Activated naive CD4-positive, alpha-beta T cell treated with anti-CD3 and anti-CD28 coated beads for 36 hours (primary cell): ENCODE data around the gene RMRP. TPM values are rescaled to one million over a fixed set of nuclear protein-coding genes. Genes with fewer than 3 reads are reported as not detected.
A peak's percentile ranks its signal among the peaks of the same experiment; 100 is the strongest.

Experiments used
- CTCF ChIA-PET: fragments of 350-600 bp; sonication (Branson Sonifier 250); formaldehyde crosslinking; loops from one replicate; lab custom pipeline; 2021; ENCODE audit warnings: antibody characterized with exemption; lab: Charles Lee
- DNase-seq: peaks from one replicate; pipeline ENCODE4 v3.0.0-alpha.2; 2020
- H3K27ac Mint-ChIP-seq: one replicate; pipeline ENCODE4 v1.8.0; 2021; ENCODE audit warnings: mild to moderate bottlenecking, mixed read lengths
- H3K27me3 Mint-ChIP-seq: one replicate; pipeline ENCODE4 v1.8.0; 2021; ENCODE audit warnings: low read depth, mixed read lengths
- H3K36me3 Mint-ChIP-seq: one replicate; pipeline ENCODE4 v1.8.0; 2021; ENCODE audit warnings: low read depth, mixed read lengths
- H3K4me1 Mint-ChIP-seq: one replicate; pipeline ENCODE4 v1.8.0; 2021; ENCODE audit warnings: low read depth, mixed read lengths
- H3K4me3 Mint-ChIP-seq: one replicate; pipeline ENCODE4 v1.8.0; 2021; ENCODE audit warnings: mild to moderate bottlenecking, moderate library complexity, mixed read lengths
- H3K9me3 Mint-ChIP-seq: one replicate; pipeline ENCODE4 v1.8.0; 2021; ENCODE audit warnings: mixed read lengths
- intact Hi-C: fragments of 100-400 bp; cut with micrococcal nuclease; formaldehyde crosslinking; loops from one replicate; pipeline ENCODE4 v1.15.1; 2023
- total RNA-seq, 2 experiments: library from RNA; stranded (reverse); gene quantifications; one replicate each; pipeline ENCODE4 v1.2.3, GENCODE V29; 2021

Gene RMRP
- total RNA-seq, 2 experiments from 2014 or later = 7,381 to 12,571 TPM

GRCh38 chr9:35662437-35662836 lies 4.6 kb upstream of the RMRP start:
- CTCF ChIA-PET = interaction anchor here (0.9 to 11.0 kb wide), 7 partner anchors 14 to 220 kb away, joined by 3 to 149 read pairs (median 6); partner anchors contain the start of genes CREB3, SIT1 and TLN1
- peaks cover 39% of the 10 kb centered on the region for H3K36me3 Mint-ChIP-seq
- no peak for DNase-seq
- H3K27ac Mint-ChIP-seq = peak overlapping the region; percentile 37
- H3K27me3 Mint-ChIP-seq = peaks cover 3% of the 10 kb centered on the region
- peak overlapping the region; percentile 82 for H3K4me3 Mint-ChIP-seq
- intact Hi-C loops = no loop called here
- peaks cover 1% of the 10 kb centered on the region for H3K9me3 Mint-ChIP-seq
- H3K4me1 Mint-ChIP-seq = peaks cover 65% of the 10 kb centered on the region

DNA sequence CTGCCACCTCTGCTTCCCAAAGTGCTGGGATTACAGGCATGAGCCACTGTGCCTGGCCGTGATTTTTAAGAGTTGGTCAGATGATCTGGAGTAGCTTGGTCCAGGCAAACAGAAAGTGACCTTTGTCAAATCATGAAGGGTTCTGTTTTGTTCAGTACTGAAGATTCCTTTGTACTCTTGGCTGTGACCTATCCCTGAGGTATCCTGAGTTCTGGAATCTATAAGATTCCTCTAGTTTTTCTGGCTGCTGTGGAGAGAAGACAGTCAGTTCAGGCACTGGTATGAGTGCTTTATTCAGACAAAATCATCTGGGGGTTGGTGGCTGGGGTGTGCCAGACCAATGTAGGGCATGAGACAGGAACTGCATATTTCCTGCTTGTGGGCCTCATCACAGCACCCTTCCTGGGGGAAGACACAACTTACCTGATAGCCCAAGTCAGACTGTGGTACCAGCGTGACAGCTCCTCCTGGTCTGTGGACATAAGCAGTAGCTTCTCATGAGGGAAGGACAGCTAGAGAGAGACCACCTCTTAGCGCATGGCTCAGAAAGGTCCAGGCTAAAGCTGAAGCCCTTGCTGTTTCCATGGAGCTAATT lies 4.0 kb upstream of the RMRP start:
- peaks cover 1% of the 10 kb centered on the region for H3K9me3 Mint-ChIP-seq
- CTCF ChIA-PET = interaction anchor here (0.9 to 11.0 kb wide), 13 partner anchors 8 to 221 kb away, joined by 3 to 149 read pairs (median 5); partner anchors contain the start of genes CREB3, SIT1 and TLN1
- peaks cover 3% of the 10 kb centered on the region for H3K27me3 Mint-ChIP-seq
- peak overlapping the region; percentile 37 for H3K27ac Mint-ChIP-seq
- H3K4me3 Mint-ChIP-seq = peak overlapping the region; percentile 82
- DNase-seq = no peak
- intact Hi-C loops = no loop called here
- H3K4me1 Mint-ChIP-seq = peaks cover 71% of the 10 kb centered on the region
- peaks cover 39% of the 10 kb centered on the region for H3K36me3 Mint-ChIP-seq

- peaks cover 3% of the 10 kb centered on the region for H3K27me3 Mint-ChIP-seq
- no peak for DNase-seq
- peak overlapping the region; percentile 22 for H3K27ac Mint-ChIP-seq
- peaks cover 1% of the 10 kb centered on the region for H3K9me3 Mint-ChIP-seq
- peaks cover 39% of the 10 kb centered on the region for H3K36me3 Mint-ChIP-seq
- peaks cover 74% of the 10 kb centered on the region for H3K4me1 Mint-ChIP-seq
- H3K4me3 Mint-ChIP-seq = no peak overlapping the region
- intact Hi-C loops = no loop called here
- CTCF ChIA-PET = interaction anchor here (0.6 to 11.0 kb wide), 12 partner anchors 9 to 242 kb away, joined by 4 to 149 read pairs (median 6); partner anchors contain the start of genes SIT1 and TLN1
Observed at GRCh38 chr9:35660966-35661415, 3.2 kb upstream of the RMRP start.

- H3K27me3 Mint-ChIP-seq = peaks cover 3% of the 10 kb centered on the region
- CTCF ChIA-PET = interaction anchor here (1.0 to 11.0 kb wide), 13 partner anchors 11 to 131 kb away, joined by 3 to 149 read pairs (median 6); partner anchors contain the start of genes GBA2, RGP1, SIT1 and TLN1
Observed at GRCh38 chr9:35659340-35659739, 1.5 kb upstream of the RMRP start.

GRCh38 chr9:35658968-35659220 lies 1.1 kb upstream of the RMRP start:
- peaks cover 39% of the 10 kb centered on the region for H3K36me3 Mint-ChIP-seq
- peak overlapping the region; percentile 94 for H3K27ac Mint-ChIP-seq
- CTCF ChIA-PET = interaction anchor here (0.7 to 11.0 kb wide), 20 partner anchors 11 to 164 kb away, joined by 3 to 149 read pairs (median 4); partner anchors contain the start of genes CREB3, GBA2, RGP1 and SIT1
- intact Hi-C loops = loop anchor here (1.0 to 10.0 kb wide), 3 partner anchors 29 to 826 kb away; no protein-coding TSS in a partner anchor
- peaks cover 1% of the 10 kb centered on the region for H3K9me3 Mint-ChIP-seq
- no peak for DNase-seq
- H3K27me3 Mint-ChIP-seq = peaks cover 3% of the 10 kb centered on the region
- peak overlapping the region; percentile 84 for H3K4me3 Mint-ChIP-seq
- peaks cover 72% of the 10 kb centered on the region for H3K4me1 Mint-ChIP-seq

More at GRCh38 chr9:35659340-35659739, 1.5 kb upstream of the RMRP start:
- no peak for DNase-seq
- intact Hi-C loops = loop anchor here (1.0 to 10.0 kb wide), 2 partner anchors 29 to 825 kb away; no protein-coding TSS in a partner anchor
- peaks cover 1% of the 10 kb centered on the region for H3K9me3 Mint-ChIP-seq
- H3K4me1 Mint-ChIP-seq = peaks cover 76% of the 10 kb centered on the region
- H3K36me3 Mint-ChIP-seq = peaks cover 39% of the 10 kb centered on the region
- no peak overlapping the region for H3K27ac Mint-ChIP-seq
- H3K4me3 Mint-ChIP-seq = peak overlapping the region; percentile 84

GRCh38 chr9:35658137-35658967 lies 533 bp upstream of the RMRP start, which contains the start of gene CCDC107:
Gene CCDC107, plus strand, starts transcription at chr9:35658292. Its CDS starts 88 bp downstream, at chr9:35658380.
- intact Hi-C loops = loop anchor here (1.0 to 10.0 kb wide), 2 partner anchors 70 to 826 kb away; no protein-coding TSS in a partner anchor
- H3K36me3 Mint-ChIP-seq = peaks cover 37% of the 10 kb centered on the region
- H3K4me1 Mint-ChIP-seq = peaks cover 67% of the 10 kb centered on the region
- H3K27me3 Mint-ChIP-seq = peaks cover 3% of the 10 kb centered on the region
- peaks cover 1% of the 10 kb centered on the region for H3K9me3 Mint-ChIP-seq
- DNase-seq = peak; percentile 83
- H3K4me3 Mint-ChIP-seq = peak within 1 kb of the TSS; percentile 84
- H3K27ac Mint-ChIP-seq = peak within 1 kb of the TSS; percentile 94
- CTCF ChIA-PET = interaction anchor here (0.6 to 11.0 kb wide), 27 partner anchors 10 to 230 kb away, joined by 3 to 149 read pairs (median 4); partner anchors contain the start of genes CREB3, GBA2, RGP1 and SIT1

DNA sequence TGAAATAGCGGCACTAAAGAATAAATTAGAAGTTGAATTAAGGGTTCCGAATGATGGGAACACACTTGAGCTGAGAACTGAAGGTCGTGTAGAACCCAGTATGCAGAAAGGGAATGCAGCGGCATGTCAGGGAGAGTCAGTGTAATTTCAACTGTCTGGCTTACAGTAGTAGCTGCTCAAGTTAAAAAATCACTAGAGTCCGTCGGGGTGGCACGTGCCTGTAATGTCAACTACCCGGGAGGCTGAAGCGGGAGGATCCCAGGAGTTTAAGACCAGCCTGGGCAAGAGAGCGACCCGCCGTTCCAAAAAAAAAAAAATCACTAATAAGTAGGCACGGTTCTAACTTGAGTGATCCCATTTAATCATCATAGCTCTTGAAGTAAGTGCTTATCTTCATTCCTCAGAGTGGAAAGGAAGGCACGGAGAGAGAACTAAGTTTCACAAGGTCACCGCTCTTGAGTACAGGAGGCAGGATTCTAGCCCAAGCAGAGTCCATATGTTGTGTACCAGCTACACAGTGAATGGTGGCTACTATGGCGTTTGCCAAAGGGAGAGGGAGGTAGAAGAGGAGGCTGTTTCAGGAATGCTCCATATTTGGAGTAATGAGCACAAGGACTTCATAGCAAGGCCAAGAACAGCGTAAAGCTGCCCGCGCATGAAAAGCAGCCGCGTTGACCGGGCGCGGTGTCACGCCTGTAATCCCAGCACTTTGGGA lies 831 bp downstream of the RMRP start:
- peaks cover 3% of the 10 kb centered on the region for H3K27me3 Mint-ChIP-seq
- intact Hi-C loops = loop anchor here (1.0 to 10.0 kb wide), 6 partner anchors 8 to 828 kb away; partner anchors contain the start of genes CREB3, HINT2 and TLN1
- H3K36me3 Mint-ChIP-seq = peaks cover 24% of the 10 kb centered on the region
- H3K9me3 Mint-ChIP-seq = peaks cover 1% of the 10 kb centered on the region
- CTCF ChIA-PET = interaction anchor here (1.2 to 11.0 kb wide), 8 partner anchors 8 to 89 kb away, joined by 3 to 149 read pairs (median 5); partner anchors contain the start of genes ARHGEF39 and SIT1
- no peak for DNase-seq
- peak overlapping the region; percentile 84 for H3K4me3 Mint-ChIP-seq
- H3K4me1 Mint-ChIP-seq = peaks cover 57% of the 10 kb centered on the region
- H3K27ac Mint-ChIP-seq = peak overlapping the region; percentile 94

GRCh38 chr9:35656348-35656747 lies 1.5 kb downstream of the RMRP start:
- intact Hi-C loops = loop anchor here (10.0 kb wide), 1 partner anchor 828 kb away; no protein-coding TSS in a partner anchor
- CTCF ChIA-PET = interaction anchor here (0.6 to 11.0 kb wide), 7 partner anchors 8 to 90 kb away, joined by 3 to 149 read pairs (median 5); partner anchors contain the start of genes ARHGEF39 and SIT1
- no peak overlapping the region for H3K4me3 Mint-ChIP-seq
- peaks cover 20% of the 10 kb centered on the region for H3K36me3 Mint-ChIP-seq
- peaks cover 57% of the 10 kb centered on the region for H3K4me1 Mint-ChIP-seq
- H3K27me3 Mint-ChIP-seq = peaks cover 3% of the 10 kb centered on the region
- DNase-seq = no peak
- H3K9me3 Mint-ChIP-seq = peaks cover 1% of the 10 kb centered on the region
- H3K27ac Mint-ChIP-seq = no peak overlapping the region

DNA sequence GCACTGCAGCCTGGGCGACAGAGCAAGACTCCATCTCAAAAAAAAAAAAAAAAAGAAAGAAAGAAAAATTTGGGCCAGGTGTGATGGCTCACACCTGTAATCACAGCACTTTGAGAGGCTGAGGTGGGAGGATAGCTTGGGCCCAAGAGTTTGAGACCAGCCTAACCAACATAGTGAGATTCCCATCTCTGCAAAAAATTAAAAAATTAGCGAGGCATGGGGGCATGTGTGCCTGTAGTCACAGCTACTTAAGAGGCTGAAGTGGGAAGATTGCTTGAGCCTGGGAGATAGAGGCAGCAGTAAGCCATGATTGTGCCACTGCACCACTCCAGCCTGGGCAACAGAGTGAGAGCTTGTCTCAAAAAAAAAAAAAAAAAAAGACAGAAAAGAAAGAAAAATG lies 4.2 kb downstream of the RMRP start:
- Mint-ChIP-seq H3K4me1 (peaks cover 47% of the 10 kb centered on the region), H3K4me3 (no peak overlapping the region), H3K9me3 (peaks cover 1% of the 10 kb centered on the region), H3K27ac (no peak overlapping the region), H3K36me3 (peaks cover 12% of the 10 kb centered on the region), H3K27me3 (peaks cover 3% of the 10 kb centered on the region)
- CTCF ChIA-PET = interaction anchor here (12.4 kb wide), 1 partner anchor 38 kb away, joined by 142 read pairs; the partner anchor contains the start of gene CD72
- intact Hi-C loops = loop anchor here (10.0 kb wide), 1 partner anchor 831 kb away; no protein-coding TSS in a partner anchor
- no peak for DNase-seq

GRCh38 chr9:35652829-35653209 lies 5.0 kb downstream of the RMRP start:
- Mint-ChIP-seq H3K27me3 (peaks cover under 1% of the 10 kb centered on the region), H3K4me3 (no peak overlapping the region), H3K9me3 (peaks cover under 1% of the 10 kb centered on the region), H3K4me1 (peaks cover 53% of the 10 kb centered on the region), H3K27ac (no peak overlapping the region), H3K36me3 (peaks cover 12% of the 10 kb centered on the region)
- DNase-seq = no peak
- CTCF ChIA-PET = interaction anchor here (12.4 kb wide), 1 partner anchor 37 kb away, joined by 142 read pairs; the partner anchor contains the start of gene CD72
- intact Hi-C loops = loop anchor here (10.0 kb wide), 1 partner anchor 832 kb away; no protein-coding TSS in a partner anchor
